DMS 273 treated with DMSO at 0.1 percent for 48 hours (cell line): Measurements from ENCODE around the gene HSPB8.
"Not testable (repeated sequence)": the region's sequence is repeated elsewhere in the genome, so short reads cannot be mapped to it uniquely, and the experiment has no call there.

ENCODE experiments used
- DNase-seq: peaks from one replicate; lab custom pipeline; 2025; lab: John Stamatoyannopoulos, UW

Gene HSPB8

GRCh38 chr12:119206348-119207062 is 27.8 kb downstream of the HSPB8 start:
- DNase-seq: no peak

DNA sequence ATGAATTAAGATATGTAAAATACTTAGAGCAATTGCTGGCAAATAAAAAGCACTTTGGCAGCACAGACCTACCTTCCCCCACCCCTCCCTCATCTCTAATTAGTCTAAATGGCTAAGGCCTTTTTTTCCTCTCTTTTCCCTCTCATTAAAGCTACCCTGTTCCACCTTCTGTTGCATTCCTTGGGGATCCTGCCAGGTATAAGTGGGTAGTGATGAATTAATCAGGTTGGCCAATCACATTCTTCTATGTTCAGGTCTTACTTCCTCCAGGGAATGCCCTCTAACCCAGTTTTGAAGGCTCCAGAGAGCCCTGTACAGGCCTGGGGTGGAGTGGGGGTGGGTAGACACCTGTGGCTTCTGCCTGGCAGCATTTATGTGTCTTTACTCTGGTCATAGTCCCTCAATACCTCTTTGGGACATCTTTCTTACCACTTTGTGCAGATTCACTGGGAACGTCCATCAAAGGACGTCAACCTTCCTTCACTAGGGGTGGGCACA is 28.4 kb downstream of the HSPB8 start:
- DNase-seq: no peak

DNA sequence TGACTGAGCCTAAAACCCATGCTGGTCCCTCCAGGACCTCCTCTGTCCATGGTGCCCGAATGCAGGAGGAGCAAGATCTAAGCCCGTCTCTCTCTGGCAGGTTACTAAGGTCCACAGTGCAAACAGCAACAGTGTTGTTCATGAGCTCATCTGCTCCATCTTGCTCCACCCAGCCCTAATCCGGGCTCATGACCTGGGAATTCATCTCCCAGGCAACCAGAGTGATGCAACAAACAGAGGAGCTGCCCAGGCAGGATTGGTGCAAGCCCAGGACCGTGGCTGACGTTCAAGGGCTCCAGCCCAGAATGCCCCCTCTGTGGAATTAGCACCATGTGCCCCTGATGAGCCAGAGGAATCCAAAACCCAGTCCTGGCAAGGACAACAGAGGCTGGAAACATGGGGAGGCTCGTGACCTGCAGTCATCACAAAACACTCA is 29.9 kb downstream of the HSPB8 start:
- DNase-seq: no peak

DNA sequence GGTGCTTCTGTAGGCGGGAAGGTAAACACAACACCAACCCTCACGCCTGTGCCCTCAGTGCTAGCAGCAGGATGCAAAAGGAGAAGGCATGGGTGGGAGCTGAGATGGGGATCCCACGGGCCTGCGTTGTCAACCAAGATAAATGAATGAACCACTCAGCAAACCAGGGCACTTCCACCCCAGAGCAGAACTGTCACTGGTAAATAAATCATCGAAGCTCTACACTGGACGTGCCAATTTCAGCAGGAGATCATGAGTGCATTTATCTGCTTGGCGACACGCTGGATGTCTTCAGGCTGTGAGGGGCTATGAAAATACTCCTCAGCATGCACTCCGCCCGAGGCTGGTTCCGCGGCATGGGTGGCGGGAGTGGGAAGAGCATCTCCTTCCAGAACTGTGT is 33.2 kb downstream of the HSPB8 start:
- DNase-seq: no peak

GRCh38 chr12:119216084-119216483 is 37.4 kb downstream of the HSPB8 start:
- DNase-seq: no peak

DNA sequence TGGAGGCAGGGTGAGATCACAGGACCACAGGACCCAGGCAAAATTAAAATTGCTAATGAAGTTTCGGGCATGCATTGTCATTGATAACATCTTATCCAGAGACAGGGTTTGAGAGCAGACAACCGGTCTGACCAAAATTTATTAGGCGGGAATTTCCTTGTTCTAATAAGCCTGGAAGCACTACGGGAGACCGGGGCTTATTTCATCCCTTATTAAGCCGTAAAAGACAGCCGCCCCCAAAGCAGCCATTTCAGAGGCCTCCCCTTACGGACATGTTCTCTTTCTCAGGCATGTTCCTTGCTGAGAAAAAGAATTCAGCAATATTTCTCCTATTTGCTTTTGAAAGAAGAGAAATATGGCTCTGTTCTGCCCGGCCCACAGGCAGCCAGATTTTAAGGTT is 40.1 kb downstream of the HSPB8 start:
- not testable (repeated sequence) for DNase-seq

- no peak for DNase-seq
Observed at GRCh38 chr12:119222222-119222951, 43.7 kb downstream of the HSPB8 start.

GRCh38 chr12:119225454-119225853 is 46.7 kb downstream of the HSPB8 start:
- DNase-seq: no peak

DNA sequence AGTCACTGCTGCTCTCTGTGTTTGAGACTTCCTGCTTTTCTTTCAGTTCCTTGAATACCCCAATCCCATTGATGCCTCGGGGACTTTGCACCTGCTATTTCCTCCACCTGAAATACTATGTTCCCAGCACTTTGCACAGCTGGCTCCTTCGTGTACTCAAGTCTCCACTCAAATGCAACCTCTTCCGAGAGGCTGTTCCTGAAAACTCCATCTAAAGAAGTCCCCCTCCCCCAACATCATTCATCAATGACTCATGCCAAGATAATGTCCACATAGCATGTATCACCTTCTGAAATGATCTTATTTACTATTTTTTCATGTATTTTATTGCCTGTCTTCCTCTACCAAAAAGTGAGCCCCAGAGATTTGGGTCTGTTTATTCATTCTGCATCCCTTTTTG is 48.6 kb downstream of the HSPB8 start:
- no peak for DNase-seq

DNA sequence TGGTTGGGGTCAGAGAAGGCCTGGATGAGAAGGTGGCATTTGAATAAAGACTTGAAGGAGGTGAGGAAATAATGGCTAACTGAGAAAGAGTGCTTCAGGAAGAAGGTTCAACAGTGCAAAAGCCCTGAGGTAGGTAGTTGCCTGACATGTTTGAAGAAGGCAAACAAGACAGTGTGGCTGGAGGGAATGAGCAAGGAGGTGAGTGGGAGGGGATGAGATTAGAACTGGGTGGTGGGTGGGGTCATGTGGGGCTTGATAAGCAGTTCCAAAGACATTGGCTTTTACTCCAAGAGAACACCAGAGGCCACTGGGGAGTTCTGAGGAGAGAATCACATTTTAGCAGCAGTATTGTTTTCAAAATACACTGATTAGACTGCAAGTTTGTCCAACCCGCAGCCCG is 50.5 kb downstream of the HSPB8 start:
- no peak for DNase-seq

DNA sequence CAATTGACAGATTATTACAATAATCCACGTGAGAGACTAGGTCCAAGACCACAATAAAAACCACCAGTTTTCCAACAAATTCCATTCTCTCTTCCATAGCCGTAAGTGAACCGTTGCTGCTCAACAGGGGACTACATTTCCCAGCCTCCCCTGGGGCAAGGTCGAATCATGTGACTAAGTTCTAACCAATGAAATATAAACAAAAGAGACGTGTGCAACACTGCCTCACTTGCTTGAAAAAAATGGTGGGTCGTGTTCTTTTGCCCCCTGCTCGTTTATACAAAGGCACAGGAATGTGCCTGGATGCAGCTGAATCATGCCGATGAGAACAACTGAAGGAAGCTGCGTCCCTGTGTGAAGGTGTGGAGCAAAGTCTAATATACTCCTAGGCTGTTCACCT is 51.1 kb downstream of the HSPB8 start:
- no peak for DNase-seq

DNA sequence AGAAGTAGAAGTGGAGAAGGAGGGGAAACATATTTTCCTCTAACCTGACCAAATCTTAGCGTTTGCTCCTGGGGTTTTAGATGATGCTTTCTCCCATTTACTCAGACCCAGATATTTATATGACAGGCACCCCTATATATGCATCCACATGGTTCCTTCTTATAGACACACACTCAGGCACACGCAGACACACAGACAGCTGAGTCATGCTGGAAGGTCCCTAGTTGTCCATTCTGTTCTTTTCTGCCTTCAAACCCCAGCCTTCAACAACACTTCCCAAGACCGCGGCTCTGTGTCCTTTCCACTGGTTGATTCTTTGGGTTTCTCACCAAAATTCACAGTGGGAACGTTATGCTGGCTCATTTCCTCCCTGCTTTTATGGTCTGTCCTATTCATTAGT is 52.1 kb downstream of the HSPB8 start:
- DNase-seq: no peak

DNA sequence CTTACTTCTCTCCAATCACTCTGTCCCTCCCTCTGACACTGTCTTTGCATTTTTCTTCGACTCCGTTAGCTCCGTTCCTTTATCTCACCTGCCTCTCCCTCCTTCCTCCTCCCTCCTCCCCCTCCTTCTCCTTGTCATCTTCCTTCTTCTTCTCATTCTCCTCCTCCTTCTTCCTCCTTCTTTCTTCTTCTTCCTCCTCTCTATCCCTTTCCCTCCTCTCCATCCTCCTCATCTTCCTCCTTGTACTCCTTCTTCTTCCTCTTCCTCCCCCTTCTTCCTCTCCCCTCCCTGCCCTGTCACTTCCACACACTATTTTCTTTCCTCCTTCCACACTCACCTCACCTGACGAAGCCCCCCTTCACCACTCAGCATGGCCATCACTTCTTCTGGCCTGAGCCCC is 53.0 kb downstream of the HSPB8 start:
- no peak for DNase-seq

DNA sequence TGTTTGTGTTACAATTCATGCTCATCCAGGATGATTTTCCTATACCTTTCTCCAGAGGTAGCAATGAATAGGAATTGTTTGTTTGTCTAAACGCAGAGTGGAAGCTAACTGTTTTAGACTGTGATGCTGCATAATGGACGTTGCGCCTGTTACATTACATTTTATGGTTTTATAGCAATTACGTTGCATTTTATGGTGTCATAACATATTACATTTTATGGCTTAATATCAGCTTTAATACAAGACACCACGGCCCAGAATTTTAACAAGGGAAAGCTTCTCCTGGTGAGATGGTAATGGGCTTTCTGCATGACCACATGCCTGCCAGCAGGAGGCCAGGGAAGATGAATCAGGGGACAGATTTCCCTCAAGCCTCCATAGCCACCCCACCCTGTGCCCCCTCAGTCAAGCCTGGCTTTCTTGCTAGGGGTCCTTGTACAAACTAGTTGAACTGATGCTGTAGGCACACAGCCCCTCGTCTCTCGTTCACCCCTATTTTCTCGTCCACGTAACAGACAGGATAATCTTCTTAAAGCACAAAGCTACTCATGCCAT is 56.5 kb downstream of the HSPB8 start:
- no peak for DNase-seq

DNA sequence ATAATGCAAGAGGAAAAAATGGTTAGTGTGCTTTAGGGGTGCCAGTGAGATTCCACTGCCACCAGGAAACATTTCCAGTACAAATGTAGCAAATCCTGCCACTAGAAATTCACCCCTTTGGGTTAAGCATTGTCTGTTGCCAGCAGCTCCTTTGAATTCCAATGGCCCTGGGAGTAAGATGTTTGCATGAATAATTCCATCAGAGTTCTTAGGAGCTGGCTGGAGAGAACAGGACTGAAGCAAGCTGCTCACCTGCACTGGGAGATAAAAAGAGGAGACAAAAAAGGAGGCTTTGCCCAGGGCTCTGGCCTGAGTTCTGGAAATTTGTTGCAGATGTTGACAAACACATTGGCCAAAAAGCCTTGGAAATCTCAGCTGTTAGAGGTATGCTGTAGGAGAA is 57.6 kb downstream of the HSPB8 start:
- DNase-seq: no peak

DNA sequence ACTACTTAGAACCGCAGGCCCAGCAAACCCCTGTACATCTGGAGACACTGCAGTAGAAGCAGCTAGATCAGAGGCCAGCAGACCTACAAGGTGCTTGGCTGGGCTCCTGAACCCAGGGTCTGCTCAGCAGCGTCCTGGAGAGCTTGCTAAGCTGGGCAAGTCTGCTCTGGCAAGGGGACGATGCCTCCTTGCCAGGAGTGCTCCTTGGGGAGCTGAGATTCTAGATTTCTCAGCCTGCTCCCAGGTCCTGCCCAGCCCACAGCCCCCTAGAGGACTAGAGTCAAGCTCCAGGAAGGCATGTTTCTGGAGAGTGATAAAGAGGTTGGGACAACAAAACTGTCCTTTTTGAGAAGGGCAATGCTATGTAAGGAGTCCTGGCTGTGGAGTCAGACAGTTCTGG is 60.3 kb downstream of the HSPB8 start:
- DNase-seq: peak; percentile 8

GRCh38 chr12:119241049-119241448 is 62.3 kb downstream of the HSPB8 start:
- DNase-seq: no peak

DNA sequence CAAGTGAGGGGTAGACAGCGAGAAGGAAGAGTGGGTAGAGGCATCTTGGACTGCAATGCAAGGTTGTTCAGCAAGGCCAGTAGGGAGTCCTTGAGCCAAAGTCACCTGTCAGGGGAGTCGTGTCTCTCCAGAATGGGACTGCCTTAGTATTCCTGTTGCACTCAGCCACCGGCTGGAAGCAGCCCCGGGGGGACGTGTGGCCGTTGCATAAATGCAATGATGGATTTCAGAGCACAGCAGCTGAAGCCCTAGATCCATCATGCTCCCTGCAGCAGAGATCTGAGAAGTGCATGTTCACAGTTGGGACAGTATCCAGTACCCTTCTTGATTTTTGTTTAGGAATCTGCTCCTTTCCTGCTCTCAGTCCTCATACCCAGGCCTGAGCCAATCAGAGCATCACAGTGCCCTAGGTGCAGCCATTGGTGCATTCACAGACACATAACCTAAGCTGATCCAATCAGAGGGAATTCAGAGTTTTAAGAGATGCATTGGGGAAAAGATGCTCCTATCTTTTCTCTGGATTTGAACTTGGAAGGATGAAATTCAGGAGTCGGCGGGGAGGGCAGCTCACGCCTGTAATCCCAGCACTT is 62.9 kb downstream of the HSPB8 start:
- DNase-seq: no peak
